Endothelial cell of umbilical vein (primary cell): Measurements from ENCODE around the gene RBM6. TPM values are rescaled to one million over a fixed set of nuclear protein-coding genes. Genes with fewer than 3 reads are reported as not detected.

Experiments
- BruUV-seq: library from RNA; stranded (reverse); fragments of 400-500 nt; replicated peaks from 2 replicates; lab custom pipeline; 2021; lab: Mats Ljungman, UMichigan
- CTCF ChIA-PET: fragments of 300-600, 350-600 bp; sonication (Branson Sonifier 250); formaldehyde crosslinking; loops from one replicate; lab custom pipeline; 2021; ENCODE audit warnings: antibody characterized with exemption, inconsistent platforms; lab: Charles Lee
- POLR2A ChIA-PET: fragments of 300-600, 350-600 bp; sonication (Branson Sonifier 250); formaldehyde crosslinking; loops from one replicate; lab custom pipeline; 2021; ENCODE audit warnings: antibody characterized with exemption, inconsistent platforms; lab: Charles Lee
- DNase-seq: peaks from one replicate; pipeline ENCODE4 v3.0.0-alpha.2; 2011; ENCODE audit warnings: low read depth, low spot score
- FAIRE-seq: peaks from 2 replicates; lab custom pipeline; 2011; peaks lifted over from hg19 to GRCh38; lab: Jason Lieb, UNC
- H2AFZ ChIP-seq: 2 replicates; pipeline ENCODE4 v1.6.0; 2012; ENCODE audit warnings: low read depth, low read length, control low read depth, inconsistent platforms
- H3K27ac ChIP-seq: 2 replicates; pipeline ENCODE4 v1.5.1; 2011; ENCODE audit warnings: low read depth, mild to moderate bottlenecking, control low read depth, low read length, moderate library complexity; ENCODE audit not compliant: insufficient read depth
- H3K27me3 ChIP-seq, 2 experiments: 2 replicates each; pipeline versions ENCODE4 v1.6.0 to v1.6.1; 2011; ENCODE audit warnings: low read length in 2 of 2, mixed read lengths in 1 of 2; ENCODE audit not compliant: control insufficient read depth in 2 of 2, insufficient read depth in 2 of 2
- H3K36me3 ChIP-seq, 2 experiments: 2 replicates in 1 of 2; 3 replicates in 1 of 2; pipeline ENCODE4 v1.5.1; 2011; ENCODE audit warnings: low read length in 2 of 2, mild to moderate bottlenecking in 1 of 2, moderate library complexity in 1 of 2; ENCODE audit not compliant: control insufficient read depth in 2 of 2, insufficient read depth in 2 of 2; ENCODE audit errors: extremely low read depth in 1 of 2
- H3K4me1 ChIP-seq: 3 replicates; pipeline ENCODE4 v1.5.1; 2011; ENCODE audit warnings: mild to moderate bottlenecking, low read length; ENCODE audit not compliant: control insufficient read depth, insufficient read depth; ENCODE audit errors: extremely low read depth
- H3K4me2 ChIP-seq: 2 replicates; pipeline ENCODE4 v1.6.1; 2011; ENCODE audit warnings: low read length, control low read depth, mixed read lengths; ENCODE audit not compliant: insufficient read depth
- H3K4me3 ChIP-seq, 3 experiments: fragments of 200-600 bp in 1 of 3; sonication (generic), shearing (Covaris generic) in 1 of 3; replicated peaks in 1 of 3; 2 replicates each; pipeline ENCODE4 v1.5.1; 2011 to 2016; ENCODE audit warnings: control low read depth in 3 of 3, low read length in 3 of 3, mild to moderate bottlenecking in 2 of 3, inconsistent platforms in 1 of 3, low read depth in 1 of 3, moderate library complexity in 1 of 3; ENCODE audit not compliant: insufficient read depth in 1 of 3
- H3K79me2 ChIP-seq: 2 replicates; pipeline ENCODE4 v1.6.0; 2012; ENCODE audit warnings: low read length, inconsistent platforms; ENCODE audit not compliant: control insufficient read depth, insufficient read depth
- H3K9ac ChIP-seq: replicated peaks from 2 replicates; pipeline ENCODE3; 2011; ENCODE audit warnings: low read length, control low read depth; ENCODE audit not compliant: insufficient read depth; ENCODE audit errors: extremely low read depth
- H3K9me1 ChIP-seq: replicated peaks from 3 replicates; pipeline ENCODE4 v1.6.0; 2011; ENCODE audit warnings: mild to moderate bottlenecking, low read length; ENCODE audit not compliant: control insufficient read depth, insufficient read depth; ENCODE audit errors: extremely low read depth
- H3K9me3 ChIP-seq: replicated peaks from 2 replicates; pipeline ENCODE4 v1.5.1; 2012; ENCODE audit warnings: low read length, inconsistent platforms; ENCODE audit not compliant: control insufficient read depth, insufficient read depth
- H4K20me1 ChIP-seq: replicated peaks from 2 replicates; pipeline ENCODE3; 2011; ENCODE audit warnings: mild to moderate bottlenecking, low read length; ENCODE audit not compliant: control insufficient read depth, insufficient read depth; ENCODE audit errors: extremely low read depth
- EZH2 ChIP-seq: IDR thresholded peaks from 2 replicates; pipeline ENCODE4 v1.6.1; 2012; ENCODE audit warnings: borderline replicate concordance, low read depth, mild to moderate bottlenecking, moderate library complexity, low read length, inconsistent platforms; ENCODE audit not compliant: severe bottlenecking
- FOS ChIP-seq: IDR thresholded peaks from 2 replicates; pipeline ENCODE4 v1.6.1; 2011; ENCODE audit warnings: mild to moderate bottlenecking, low read length, moderate library complexity, borderline replicate concordance; ENCODE audit not compliant: insufficient read depth
- GATA2 ChIP-seq: IDR thresholded peaks from 2 replicates; pipeline ENCODE4 v1.7.0; 2011; ENCODE audit warnings: low read depth, mild to moderate bottlenecking, moderate library complexity, mixed read lengths, low read length; ENCODE audit not compliant: insufficient read length, insufficient read depth
- JUN ChIP-seq: IDR thresholded peaks from 2 replicates; pipeline ENCODE4 v1.6.1; 2011; ENCODE audit warnings: borderline replicate concordance, low read depth; ENCODE audit not compliant: insufficient read length, insufficient read depth
- MYC ChIP-seq: IDR thresholded peaks from one replicate; pipeline ENCODE4 v1.6.1; 2011; ENCODE audit warnings: mild to moderate bottlenecking, low read depth, low read length
- POLR2A ChIP-seq: IDR thresholded peaks from 2 replicates; pipeline ENCODE4 v1.6.1; 2012; ENCODE audit warnings: low read depth, mild to moderate bottlenecking, control low read depth, low read length
- POLR2AphosphoS5 ChIP-seq: IDR thresholded peaks from 2 replicates; pipeline ENCODE4 v1.6.1; 2012; ENCODE audit warnings: low read depth, mild to moderate bottlenecking, control low read depth, low read length, moderate library complexity; ENCODE audit not compliant: insufficient read depth
- dilution Hi-C: fragments of 300-500 bp; cut with MboI; formaldehyde crosslinking; loops from one replicate; pipeline ENCODE4 v1.15.0; 2019; ENCODE audit warnings: low sequenced_read_pairs; ENCODE audit not compliant: extremely low pct_ligation_motif_present
- intact Hi-C: fragments of 100-400 bp; cut with micrococcal nuclease; formaldehyde crosslinking; loops from one replicate; pipeline ENCODE4 v1.10.0; 2022
- polyA plus RNA-seq, 4 experiments: library from polyadenylated mRNA; depleted of rRNA in 3 of 4; stranded (reverse) in 3 of 4; unstranded in 1 of 4; fragments of >200 nt; gene quantifications; 2 replicates each; pipeline versions ENCODE4 v1.2.1 to v1.2.3, GENCODE V29; 2011 to 2012; ENCODE audit warnings: missing spikeins in 1 of 4
- total RNA-seq: library from RNA; stranded (reverse); gene quantifications from 2 replicates; pipeline ENCODE4 v1.2.3, GENCODE V29; 2021
- TF ChIP-seq, protein P1 (sequence below), 2 donors: IDR thresholded peaks; 1 replicate in 1 of 2; 2 replicates in 1 of 2; pipeline ENCODE4 v1.5.1; 2011; ENCODE audit warnings: low read length in 2 of 2, mild to moderate bottlenecking in 2 of 2, moderate library complexity in 2 of 2, control low read depth in 1 of 2, inconsistent platforms in 1 of 2, low read depth in 1 of 2; ENCODE audit not compliant: insufficient read depth in 1 of 2; ENCODE audit errors: extremely low read depth in 1 of 2
- TF ChIP-seq, protein P2 (sequence below): IDR thresholded peaks from 2 replicates; pipeline ENCODE4 v1.6.1; 2011; ENCODE audit not compliant: insufficient read depth, insufficient read length

Gene RBM6
- total and polyA plus RNA-seq, 2 donors (not counting 3 experiments of a cell fraction or from before 2014, with no cell fraction given) = 30.4 to 94.5 TPM

DNA sequence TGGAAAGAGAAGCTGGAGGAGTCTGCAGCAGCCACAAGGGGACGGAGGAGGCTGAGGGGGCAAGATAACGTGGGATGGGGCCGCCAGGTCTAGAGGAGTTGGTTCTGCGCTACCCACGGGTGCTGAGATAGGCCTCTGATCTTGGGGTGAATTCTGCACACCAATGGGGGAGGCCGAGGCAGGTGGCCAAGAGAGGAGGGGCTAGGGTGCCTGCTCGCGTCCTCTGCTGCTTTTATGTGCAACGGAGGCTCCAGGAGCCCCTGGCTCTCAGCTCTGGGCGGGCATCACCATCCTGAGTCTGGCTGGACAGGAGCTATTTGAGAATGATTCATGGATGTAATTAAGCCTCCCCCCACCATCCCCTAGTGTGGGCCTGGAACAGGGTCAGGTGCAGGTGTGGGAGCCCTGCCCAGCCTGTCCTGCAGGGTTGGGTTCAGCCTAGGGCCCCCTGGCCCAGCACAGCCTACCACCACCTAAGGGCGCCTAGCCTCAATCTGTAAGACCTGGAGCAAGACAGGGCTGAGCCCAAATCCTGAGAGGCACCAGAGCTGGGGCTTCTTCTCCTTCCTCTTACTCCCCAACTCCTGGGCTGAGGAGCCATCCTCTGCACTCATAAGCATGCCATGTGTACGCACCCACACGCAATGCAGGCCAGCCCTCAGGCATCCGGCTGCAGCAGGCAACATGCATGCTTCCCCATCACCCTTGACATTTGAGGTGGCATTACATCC lies 182.9 kb downstream of the RBM6 start:
- Histone ChIP-seq H3K27ac (no peak overlapping the region), H2AFZ (no peak overlapping the region), H3K4me3 (no peak overlapping the region), H3K4me1 (peaks cover 7% of the 10 kb centered on the region), H3K9me1 (no peaks in the 10 kb centered on the region), H3K36me3 (peaks cover 3 to 19% of the 10 kb centered on the region in 2 experiments), H3K4me2 (no peak overlapping the region), H3K79me2 (no peaks in the 10 kb centered on the region), H3K9ac (no peak overlapping the region), H3K9me3 (no peaks in the 10 kb centered on the region), H4K20me1 (no peaks in the 10 kb centered on the region), H3K27me3 (no peaks in the 10 kb centered on the region)
- FAIRE-seq = no peak
- dilution Hi-C loops (no loop called here), intact Hi-C loops (loop anchor here (10.0 kb wide), 1 partner anchor 142 kb away; the partner anchor contains the start of gene SEMA3B)
- ChIA-PET POLR2A (no interaction called here), CTCF (interaction anchor here (0.7 to 6.3 kb wide), 13 partner anchors 8 to 103 kb away, joined by 4 to 177 read pairs (median 5); partner anchors contain the start of gene GNAT1)
- no peak for DNase-seq
- BruUV-seq = no TSS peak
- TF ChIP-seq POLR2A = no peak
- TF ChIP-seq POLR2AphosphoS5 = no peak

DNA sequence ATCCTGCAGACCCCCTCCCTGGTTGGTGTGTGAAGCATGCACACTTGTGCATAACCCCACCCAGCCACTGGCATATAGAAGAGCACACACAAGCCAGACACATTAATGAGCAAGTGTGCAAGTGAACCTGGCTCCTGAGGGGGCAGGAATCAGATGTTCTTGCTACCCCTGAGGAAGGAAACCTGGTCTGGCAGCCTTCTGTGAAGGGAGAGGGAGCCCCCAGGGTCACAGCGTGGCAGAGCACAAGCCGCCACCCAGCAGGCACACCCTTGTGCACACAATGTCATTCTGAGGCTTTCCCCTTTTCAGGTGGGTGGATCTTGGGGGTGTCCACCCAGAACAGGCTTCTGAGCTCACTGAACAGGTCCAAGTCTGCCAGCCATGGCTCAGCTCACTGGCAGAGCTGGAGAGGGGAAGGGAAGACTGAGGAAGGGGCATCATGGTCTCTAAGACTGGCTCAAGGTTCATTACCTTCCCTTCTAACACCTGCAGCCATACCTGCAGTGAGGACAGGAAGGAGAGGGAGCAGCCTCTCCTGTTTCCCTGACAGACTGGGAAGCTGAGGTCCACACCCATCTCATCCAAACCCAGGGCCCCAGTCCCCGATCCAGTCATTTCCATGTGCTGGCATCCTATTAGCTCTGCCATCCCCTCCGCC lies 183.6 kb downstream of the RBM6 start:
- Histone ChIP-seq H3K27me3 (no peaks in the 10 kb centered on the region), H3K36me3 (peaks cover under 1 to 13% of the 10 kb centered on the region in 2 experiments), H3K79me2 (no peaks in the 10 kb centered on the region), H3K9me3 (no peaks in the 10 kb centered on the region), H3K4me1 (peaks cover 7% of the 10 kb centered on the region), H3K9me1 (no peaks in the 10 kb centered on the region), H3K4me3 (no peak overlapping the region), H2AFZ (no peak overlapping the region), H3K27ac (no peak overlapping the region), H3K4me2 (no peak overlapping the region), H3K9ac (no peak overlapping the region), H4K20me1 (no peaks in the 10 kb centered on the region)
- POLR2A ChIA-PET = no interaction called here
- TF ChIP-seq FOS (no peak), GATA2 (no peak), POLR2A (no peak), MYC (no peak), POLR2AphosphoS5 (no peak), EZH2 (no peak), JUN (no peak)
- TF ChIP-seq, protein P1, sequence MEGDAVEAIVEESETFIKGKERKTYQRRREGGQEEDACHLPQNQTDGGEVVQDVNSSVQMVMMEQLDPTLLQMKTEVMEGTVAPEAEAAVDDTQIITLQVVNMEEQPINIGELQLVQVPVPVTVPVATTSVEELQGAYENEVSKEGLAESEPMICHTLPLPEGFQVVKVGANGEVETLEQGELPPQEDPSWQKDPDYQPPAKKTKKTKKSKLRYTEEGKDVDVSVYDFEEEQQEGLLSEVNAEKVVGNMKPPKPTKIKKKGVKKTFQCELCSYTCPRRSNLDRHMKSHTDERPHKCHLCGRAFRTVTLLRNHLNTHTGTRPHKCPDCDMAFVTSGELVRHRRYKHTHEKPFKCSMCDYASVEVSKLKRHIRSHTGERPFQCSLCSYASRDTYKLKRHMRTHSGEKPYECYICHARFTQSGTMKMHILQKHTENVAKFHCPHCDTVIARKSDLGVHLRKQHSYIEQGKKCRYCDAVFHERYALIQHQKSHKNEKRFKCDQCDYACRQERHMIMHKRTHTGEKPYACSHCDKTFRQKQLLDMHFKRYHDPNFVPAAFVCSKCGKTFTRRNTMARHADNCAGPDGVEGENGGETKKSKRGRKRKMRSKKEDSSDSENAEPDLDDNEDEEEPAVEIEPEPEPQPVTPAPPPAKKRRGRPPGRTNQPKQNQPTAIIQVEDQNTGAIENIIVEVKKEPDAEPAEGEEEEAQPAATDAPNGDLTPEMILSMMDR (IDR thresholded peaks at IDR 0.05; ENCODE audit: extremely low read depth in 1 of 2, insufficient read depth in 1 of 2, low read depth in 1 of 2, low read length in 2 of 2) = no peak
- TF ChIP-seq, protein P2, sequence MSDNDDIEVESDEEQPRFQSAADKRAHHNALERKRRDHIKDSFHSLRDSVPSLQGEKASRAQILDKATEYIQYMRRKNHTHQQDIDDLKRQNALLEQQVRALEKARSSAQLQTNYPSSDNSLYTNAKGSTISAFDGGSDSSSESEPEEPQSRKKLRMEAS = no peak
- FAIRE-seq = no peak
- DNase-seq = no peak
- dilution Hi-C loops (no loop called here), intact Hi-C loops (loop anchor here (10.0 kb wide), 1 partner anchor 141 kb away; the partner anchor contains the start of gene SEMA3B)
- CTCF ChIA-PET = interaction anchor here (1.0 to 6.3 kb wide), 8 partner anchors 12 to 102 kb away, joined by 4 to 177 read pairs (median 10); partner anchors contain the start of gene GNAT1
- BruUV-seq = TSS peak; percentile 3
